PFSK-1 (cell line): ENCODE results near the gene HBS1L.

Experiments
- FOXP2 ChIP-seq: optimal IDR thresholded peaks from 2 replicates; pipeline ENCODE3; 2011; ENCODE audit warnings: borderline replicate concordance, control low read depth, inconsistent platforms; ENCODE audit not compliant: insufficient read depth; ENCODE audit errors: extremely low read length, extremely low read depth
- REST ChIP-seq, 2 experiments: IDR thresholded peaks; 2 replicates each; pipeline versions ENCODE4 v1.6.1 to v1.8.0; 2011 to 2012; ENCODE audit warnings: low read depth in 2 of 2, low read length in 2 of 2, control low read depth in 1 of 2, inconsistent platforms in 1 of 2, mild to moderate bottlenecking in 1 of 2, moderate library complexity in 1 of 2; ENCODE audit not compliant: insufficient read depth in 1 of 2
- TAF1 ChIP-seq: IDR thresholded peaks from 2 replicates; pipeline ENCODE4 v1.6.1; 2012; ENCODE audit warnings: low read length, control low read depth, borderline replicate concordance; ENCODE audit not compliant: insufficient read depth

- TF ChIP-seq REST (IDR thresholded peaks at IDR 0.05; ENCODE audit: insufficient read depth in 1 of 2, low read depth in 2 of 2, low read length in 2 of 2): no peak
- TF ChIP-seq TAF1: no peak
- TF ChIP-seq FOXP2: no peak
Measured at GRCh38 chr6:135043846-135044245, 10.8 kb downstream of the HBS1L start.
